ENCODE results near the gene NFIB. TPM values are rescaled to one million over a fixed set of nuclear protein-coding genes. Genes with fewer than 3 reads are reported as not detected.
A peak's percentile ranks its signal among the peaks of the same experiment; 100 is the strongest.

NFIB gene
- total RNA-seq, 2 donors from 2014 or later = 131 to 165 TPM

DNA sequence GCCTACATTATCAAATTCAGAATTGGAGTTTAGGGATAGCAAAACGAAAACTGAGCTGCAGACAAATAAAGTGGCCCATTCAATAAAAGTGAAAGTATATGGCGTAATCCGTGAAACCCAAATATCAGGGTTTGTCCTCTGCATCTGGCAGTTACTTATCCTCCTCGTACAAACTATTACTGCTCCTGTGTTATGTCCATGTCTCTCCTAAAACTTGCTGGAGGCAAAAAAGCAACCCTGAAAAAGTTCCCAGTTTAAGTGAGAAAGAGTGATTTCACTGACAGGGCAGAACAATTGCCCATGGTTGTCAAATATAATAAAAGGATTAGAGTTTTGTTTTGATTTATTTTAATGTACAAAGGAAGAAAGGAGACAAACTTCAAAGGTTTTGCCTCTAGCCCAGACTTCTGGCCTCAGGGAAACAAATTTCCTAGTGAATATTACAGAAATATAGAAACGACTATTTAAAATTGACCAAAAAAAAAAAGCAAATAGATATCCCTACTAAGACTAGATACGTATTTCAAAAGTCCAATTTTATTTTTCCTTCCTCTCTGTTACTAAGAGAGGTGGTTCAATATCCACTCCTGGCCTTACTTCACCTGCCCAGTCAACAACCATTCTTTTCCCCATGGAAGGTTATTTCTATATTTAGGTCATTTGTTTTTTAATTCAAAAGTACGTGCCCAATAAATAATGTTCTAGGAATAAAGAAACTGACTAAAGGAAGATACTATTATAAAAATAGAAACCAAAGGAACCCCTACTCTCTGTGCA, 50.0 kb downstream of the NFIB start:
- TF ChIP-seq POLR2A (IDR thresholded peaks at IDR 0.05) = no peak
- TF ChIP-seq POLR2AphosphoS5 (IDR thresholded peaks at IDR 0.05) = no peak
- TF ChIP-seq, protein P1, sequence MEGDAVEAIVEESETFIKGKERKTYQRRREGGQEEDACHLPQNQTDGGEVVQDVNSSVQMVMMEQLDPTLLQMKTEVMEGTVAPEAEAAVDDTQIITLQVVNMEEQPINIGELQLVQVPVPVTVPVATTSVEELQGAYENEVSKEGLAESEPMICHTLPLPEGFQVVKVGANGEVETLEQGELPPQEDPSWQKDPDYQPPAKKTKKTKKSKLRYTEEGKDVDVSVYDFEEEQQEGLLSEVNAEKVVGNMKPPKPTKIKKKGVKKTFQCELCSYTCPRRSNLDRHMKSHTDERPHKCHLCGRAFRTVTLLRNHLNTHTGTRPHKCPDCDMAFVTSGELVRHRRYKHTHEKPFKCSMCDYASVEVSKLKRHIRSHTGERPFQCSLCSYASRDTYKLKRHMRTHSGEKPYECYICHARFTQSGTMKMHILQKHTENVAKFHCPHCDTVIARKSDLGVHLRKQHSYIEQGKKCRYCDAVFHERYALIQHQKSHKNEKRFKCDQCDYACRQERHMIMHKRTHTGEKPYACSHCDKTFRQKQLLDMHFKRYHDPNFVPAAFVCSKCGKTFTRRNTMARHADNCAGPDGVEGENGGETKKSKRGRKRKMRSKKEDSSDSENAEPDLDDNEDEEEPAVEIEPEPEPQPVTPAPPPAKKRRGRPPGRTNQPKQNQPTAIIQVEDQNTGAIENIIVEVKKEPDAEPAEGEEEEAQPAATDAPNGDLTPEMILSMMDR (IDR thresholded peaks at IDR 0.05) = no peak
- Histone ChIP-seq H3K4me1 (replicated peaks) (no peaks in the 10 kb centered on the region), H3K27me3 (replicated peaks; ENCODE audit: insufficient read depth) (no peaks in the 10 kb centered on the region), H3K36me3 (no peaks in the 10 kb centered on the region), H3K9me3 (no peaks in the 10 kb centered on the region), H3K4me3 (no peak overlapping the region), H3K27ac (peak overlapping the region in 1 of 2 donors; percentile 4)
- intact Hi-C loops (cut with DNase I) = no loop called here
- DNase-seq (ENCODE audit: low spot score) = no peak
- 66% methylated on average over 7 of the region's 7 CpGs for WGBS

DNA sequence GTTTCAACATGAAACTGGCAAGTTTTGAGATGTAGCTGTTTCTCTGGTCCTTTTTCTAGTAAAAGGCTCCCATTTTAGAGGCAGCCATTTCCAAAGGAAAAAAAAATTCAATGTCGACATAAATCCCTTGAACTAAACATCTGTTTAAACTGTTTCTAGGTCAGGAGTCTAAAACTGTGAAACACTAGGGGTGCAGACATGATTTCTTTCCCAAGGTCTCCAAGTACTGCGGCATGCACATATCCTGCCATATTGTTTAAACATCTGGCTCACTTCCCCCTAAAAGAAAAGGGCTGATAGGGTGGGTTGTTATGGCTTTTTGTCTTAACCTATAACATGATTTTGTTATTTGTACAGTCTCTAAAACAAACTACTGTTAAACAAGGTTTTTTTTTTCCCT, 51.1 kb downstream of the NFIB start:
- WGBS = 64% methylated on average over 2 of the region's 2 CpGs
- TF ChIP-seq, protein P1 (IDR thresholded peaks at IDR 0.05) = no peak
- TF ChIP-seq POLR2AphosphoS5 (IDR thresholded peaks at IDR 0.05) (no peak), POLR2A (IDR thresholded peaks at IDR 0.05) (no peak)
- no peak overlapping the region for H3K27ac ChIP-seq
- no peak for DNase-seq (ENCODE audit: low spot score)
- H3K27me3 ChIP-seq (replicated peaks; ENCODE audit: insufficient read depth) = no peaks in the 10 kb centered on the region
- intact Hi-C loops (cut with DNase I) = no loop called here
- no peaks in the 10 kb centered on the region for H3K36me3 ChIP-seq
- H3K9me3 ChIP-seq = no peaks in the 10 kb centered on the region
- peaks cover 5% of the 10 kb centered on the region for H3K4me1 ChIP-seq (replicated peaks)
- no peak overlapping the region for H3K4me3 ChIP-seq

DNA sequence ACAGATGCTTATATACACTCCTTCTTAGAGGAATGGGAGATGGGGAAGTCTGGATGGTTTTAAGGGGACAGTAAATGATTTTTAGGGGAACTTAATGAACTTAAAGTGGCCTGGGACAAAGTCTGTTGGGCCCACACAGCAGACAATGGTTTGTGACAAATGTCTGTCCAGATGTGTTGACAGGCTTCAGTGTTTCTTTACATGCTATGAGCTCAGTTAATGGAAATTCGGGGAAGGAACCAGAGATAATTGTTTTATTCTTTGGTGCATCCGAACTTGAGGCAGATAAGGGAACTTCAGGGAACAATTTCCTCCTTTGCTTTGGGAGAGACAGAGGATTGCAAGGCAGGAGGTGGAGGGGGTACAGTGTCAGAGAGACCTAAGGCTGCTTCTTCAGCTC, 52.3 kb downstream of the NFIB start:
- no peak overlapping the region for H3K4me3 ChIP-seq
- H3K36me3 ChIP-seq = no peaks in the 10 kb centered on the region
- 55% methylated on average over 2 of the region's 2 CpGs for WGBS
- TF ChIP-seq, protein P1 (IDR thresholded peaks at IDR 0.05) = no peak
- no peak for TF ChIP-seq POLR2A (IDR thresholded peaks at IDR 0.05)
- no peak for TF ChIP-seq POLR2AphosphoS5 (IDR thresholded peaks at IDR 0.05)
- intact Hi-C loops (cut with DNase I) = no loop called here
- no peaks in the 10 kb centered on the region for H3K27me3 ChIP-seq (replicated peaks; ENCODE audit: insufficient read depth)
- H3K27ac ChIP-seq = peak overlapping the region; percentile 14 to 16
- H3K4me1 ChIP-seq (replicated peaks) = peaks cover 11% of the 10 kb centered on the region
- DNase-seq (ENCODE audit: low spot score) = no peak
- H3K9me3 ChIP-seq = no peaks in the 10 kb centered on the region

DNA sequence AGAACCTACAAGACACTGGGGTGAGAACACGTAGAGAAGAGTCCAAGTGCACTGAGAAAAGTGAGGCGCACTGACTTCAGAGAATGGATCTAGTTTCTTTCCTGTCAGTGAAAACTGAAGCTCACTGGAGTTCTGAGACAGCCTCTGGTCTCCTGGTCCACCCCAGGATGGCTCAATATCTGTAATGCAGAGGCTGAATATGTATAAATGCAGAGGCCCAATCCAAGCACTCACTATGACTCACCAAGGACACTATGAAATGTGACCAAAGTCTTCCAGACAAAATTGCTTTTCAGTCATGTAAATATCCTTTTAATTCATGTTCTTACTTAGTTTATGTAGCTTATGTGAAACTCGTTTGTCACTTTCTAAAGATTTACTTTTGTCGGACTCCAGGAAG, 53.8 kb downstream of the NFIB start:
- intact Hi-C loops (cut with DNase I) = no loop called here
- no peak for DNase-seq (ENCODE audit: low spot score)
- no peaks in the 10 kb centered on the region for H3K9me3 ChIP-seq
- H3K27ac ChIP-seq = no peak overlapping the region
- H3K4me3 ChIP-seq = no peak overlapping the region
- no peaks in the 10 kb centered on the region for H3K27me3 ChIP-seq (replicated peaks; ENCODE audit: insufficient read depth)
- H3K36me3 ChIP-seq = no peaks in the 10 kb centered on the region
- TF ChIP-seq POLR2A (IDR thresholded peaks at IDR 0.05) = no peak
- TF ChIP-seq, protein P1 (IDR thresholded peaks at IDR 0.05) = no peak
- 93% methylated on average over 4 of the region's 4 CpGs for WGBS
- H3K4me1 ChIP-seq (replicated peaks) = peaks cover 11% of the 10 kb centered on the region

DNA sequence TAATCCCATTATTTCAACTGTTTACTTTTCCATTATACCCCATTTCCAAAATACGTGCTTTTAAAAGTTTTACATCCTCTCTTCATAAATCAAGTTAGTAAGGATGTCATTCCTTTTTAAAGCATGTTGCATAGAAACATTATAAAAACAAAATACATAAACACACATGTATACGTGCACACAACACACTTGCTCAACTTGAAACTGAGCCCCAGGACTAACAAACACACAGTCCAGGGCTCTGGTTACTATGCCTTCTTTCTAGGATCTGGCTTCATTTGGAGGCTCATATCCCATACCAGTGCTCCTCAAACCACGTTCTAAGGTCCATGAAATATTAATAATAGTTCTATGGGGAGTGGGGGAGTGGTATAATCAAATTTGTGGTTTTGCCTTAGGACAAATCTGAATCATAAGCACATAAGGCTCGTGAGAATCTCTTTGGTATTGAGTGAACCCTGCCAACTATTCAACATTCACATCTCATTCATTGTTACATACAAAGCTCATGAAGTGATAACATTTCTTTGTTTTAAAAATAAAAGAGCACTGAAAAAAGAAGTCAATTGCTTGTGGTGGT, 55.2 kb downstream of the NFIB start:
- no peak for TF ChIP-seq POLR2A (IDR thresholded peaks at IDR 0.05)
- no peak for TF ChIP-seq POLR2AphosphoS5 (IDR thresholded peaks at IDR 0.05)
- TF ChIP-seq, protein P1 (IDR thresholded peaks at IDR 0.05) = no peak
- intact Hi-C loops (cut with DNase I) = no loop called here
- no peak for DNase-seq (ENCODE audit: low spot score)
- peaks cover 11% of the 10 kb centered on the region for H3K4me1 ChIP-seq (replicated peaks)
- no peak overlapping the region for H3K4me3 ChIP-seq
- WGBS = 36% methylated on average over 4 of the region's 4 CpGs
- no peak overlapping the region for H3K27ac ChIP-seq
- no peaks in the 10 kb centered on the region for H3K9me3 ChIP-seq
- no peaks in the 10 kb centered on the region for H3K36me3 ChIP-seq
- no peaks in the 10 kb centered on the region for H3K27me3 ChIP-seq (replicated peaks; ENCODE audit: insufficient read depth)
